Bronchial epithelial cell (primary cell): ENCODE results near the gene NDUFA6. TPM values are rescaled to one million over a fixed set of nuclear protein-coding genes. Genes with fewer than 3 reads are reported as not detected.

ENCODE experiments used
- DNase-seq: peaks from one replicate; pipeline ENCODE4 v3.0.0-alpha.2; 2010; ENCODE audit warnings: low read depth
- FAIRE-seq: peaks from 2 replicates; lab custom pipeline; 2011; peaks lifted over from hg19 to GRCh38; lab: Jason Lieb, UNC
- H3K27me3 ChIP-seq: 2 replicates; pipeline ENCODE4 v1.5.1; 2011; ENCODE audit warnings: low read length; ENCODE audit not compliant: control insufficient read depth, insufficient read depth
- H3K36me3 ChIP-seq: 2 replicates; pipeline ENCODE4 v1.5.1; 2011; ENCODE audit warnings: low read length; ENCODE audit not compliant: control insufficient read depth, insufficient read depth
- H3K4me3 ChIP-seq: 2 replicates; pipeline ENCODE4 v1.5.1; 2011; ENCODE audit warnings: mild to moderate bottlenecking, low read depth, low read length, control low read depth
- CTCF ChIP-seq: IDR thresholded peaks from 2 replicates; pipeline ENCODE4 v1.5.1; 2011; ENCODE audit warnings: mild to moderate bottlenecking, moderate library complexity, low read length, control low read depth, inconsistent platforms; ENCODE audit not compliant: insufficient read depth, severe bottlenecking
- total RNA-seq: library from RNA; depleted of rRNA; stranded (reverse); fragments of >200 nt; gene quantifications from 2 replicates; pipeline ENCODE4 v1.2.1, GENCODE V29; 2014

The NDUFA6 gene
- total RNA-seq, 1 donor from 2014 or later, result 64.8 TPM

- H3K36me3 ChIP-seq, result peaks cover 8% of the 10 kb centered on the region
- H3K4me3 ChIP-seq, result no peak overlapping the region
- FAIRE-seq (no peak), DNase-seq (no peak)
- no peaks in the 10 kb centered on the region for H3K27me3 ChIP-seq
- TF ChIP-seq CTCF, result no peak
Observed at GRCh38 chr22:42084874-42085273, 5.7 kb downstream of the NDUFA6 start.

GRCh38 chr22:42083119-42083518 lies 7.5 kb downstream of the NDUFA6 start:
- no peak for FAIRE-seq
- H3K36me3 ChIP-seq, result peaks cover 8% of the 10 kb centered on the region
- no peaks in the 10 kb centered on the region for H3K27me3 ChIP-seq
- no peak overlapping the region for H3K4me3 ChIP-seq
- no peak for DNase-seq
- TF ChIP-seq CTCF, result no peak

- FAIRE-seq, result no peak
Observed at GRCh38 chr22:42080287-42080686, 10.3 kb downstream of the NDUFA6 start.

GRCh38 chr22:42079319-42080251 lies 11.0 kb downstream of the NDUFA6 start, which contains the start of gene SMDT1:
TSS of gene SMDT1 (plus strand) at chr22:42079700. CDS start at chr22:42079769, 69 bp downstream.
- FAIRE-seq, result peak; percentile 96
- peak within 1 kb of the TSS; percentile 59 for H3K4me3 ChIP-seq
- TF ChIP-seq CTCF, result no peak
- H3K27me3 ChIP-seq, result no peaks in the 10 kb centered on the region
- H3K36me3 ChIP-seq, result peaks cover 5% of the 10 kb centered on the region
- DNase-seq, result peak; percentile 94

More at GRCh38 chr22:42080287-42080686, 10.3 kb downstream of the NDUFA6 start:
- H3K36me3 ChIP-seq, result peaks cover 5% of the 10 kb centered on the region
- no peak for DNase-seq
- no peaks in the 10 kb centered on the region for H3K27me3 ChIP-seq
- peak overlapping the region; percentile 59 for H3K4me3 ChIP-seq
- TF ChIP-seq CTCF, result no peak

- Histone ChIP-seq H3K27me3 (no peaks in the 10 kb centered on the region), H3K36me3 (peaks cover 3% of the 10 kb centered on the region), H3K4me3 (peak overlapping the region; percentile 59)
- no peak for DNase-seq
- no peak for FAIRE-seq
- no peak for TF ChIP-seq CTCF
Observed at GRCh38 chr22:42078469-42079318, 11.9 kb downstream of the NDUFA6 start.
